ENCODE results near the gene TK2. TPM values are rescaled to one million over a fixed set of nuclear protein-coding genes. Genes with fewer than 3 reads are reported as not detected.

The TK2 gene
- total and polyA plus RNA-seq, 2 experiments from 2014 or later: 27.9 to 57.5 TPM

GRCh38 chr16:66473051-66473571, 76.8 kb downstream of the TK2 start:
- H3K27ac ChIP-seq: no peak overlapping the region
- H3K9me2 ChIP-seq (ENCODE audit: insufficient read depth): no peaks in the 10 kb centered on the region
- H3K9me3 ChIP-seq (ENCODE audit: low read depth): no peaks in the 10 kb centered on the region
- no peaks in the 10 kb centered on the region for H3K36me3 ChIP-seq (ENCODE audit: low read depth)
- 69 to 75% methylated on average over 15 of the region's 15 CpGs for WGBS, 2 experiments (ENCODE audit: low coverage in 1 of 2, low lambda C conversion rate in 2 of 2, missing lambda C conversion rate in 2 of 2)
- H3K27me3 ChIP-seq (replicated peaks; ENCODE audit: insufficient read depth): no peaks in the 10 kb centered on the region
- H3K79me2 ChIP-seq (ENCODE audit: insufficient read depth): no peaks in the 10 kb centered on the region
- TF ChIP-seq EZH2 (IDR thresholded peaks at IDR 0.05; ENCODE audit: insufficient read depth, poor library complexity, severe bottlenecking): no peak
- TF ChIP-seq EZH2phosphoT487 (IDR thresholded peaks at IDR 0.05; ENCODE audit: insufficient read depth, low read depth): no peak
- no peaks in the 10 kb centered on the region for H3K4me1 ChIP-seq (ENCODE audit: insufficient read depth)
- no peak overlapping the region for H3K4me3 ChIP-seq
- no peaks in the 10 kb centered on the region for H3F3A ChIP-seq (ENCODE audit: insufficient read depth)
- no peak overlapping the region for H2AFZ ChIP-seq
- no peak overlapping the region for H3K9ac ChIP-seq
- DNase-seq: no peak
- H3K4me2 ChIP-seq (ENCODE audit: unreplicated experiment): no peak overlapping the region
- H4K20me1 ChIP-seq (ENCODE audit: insufficient read depth): no peaks in the 10 kb centered on the region
- in situ Hi-C loops (cut with MboI): no loop called here

GRCh38 chr16:66471716-66472393, 78.1 kb downstream of the TK2 start:
- H2AFZ ChIP-seq: no peak overlapping the region
- no peaks in the 10 kb centered on the region for H3K4me1 ChIP-seq (ENCODE audit: insufficient read depth)
- no peak overlapping the region for H3K9ac ChIP-seq
- TF ChIP-seq EZH2 (IDR thresholded peaks at IDR 0.05; ENCODE audit: insufficient read depth, poor library complexity, severe bottlenecking): no peak
- no peak for TF ChIP-seq EZH2phosphoT487 (IDR thresholded peaks at IDR 0.05; ENCODE audit: insufficient read depth, low read depth)
- 72 to 75% methylated on average over 10 of the region's 10 CpGs for WGBS, 2 experiments (ENCODE audit: low coverage in 1 of 2, low lambda C conversion rate in 2 of 2, missing lambda C conversion rate in 2 of 2)
- DNase-seq: no peak
- no peak overlapping the region for H3K4me2 ChIP-seq (ENCODE audit: unreplicated experiment)
- H3K79me2 ChIP-seq (ENCODE audit: insufficient read depth): no peaks in the 10 kb centered on the region
- no peak overlapping the region for H3K27ac ChIP-seq
- in situ Hi-C loops (cut with MboI): no loop called here
- no peaks in the 10 kb centered on the region for H3K27me3 ChIP-seq (replicated peaks; ENCODE audit: insufficient read depth)
- no peaks in the 10 kb centered on the region for H3K36me3 ChIP-seq (ENCODE audit: low read depth)
- no peaks in the 10 kb centered on the region for H3K9me3 ChIP-seq (ENCODE audit: low read depth)
- no peaks in the 10 kb centered on the region for H3F3A ChIP-seq (ENCODE audit: insufficient read depth)
- no peaks in the 10 kb centered on the region for H3K9me2 ChIP-seq (ENCODE audit: insufficient read depth)
- no peaks in the 10 kb centered on the region for H4K20me1 ChIP-seq (ENCODE audit: insufficient read depth)
- no peak overlapping the region for H3K4me3 ChIP-seq

GRCh38 chr16:66471264-66471663, 78.7 kb downstream of the TK2 start:
- Histone ChIP-seq H3K36me3 (ENCODE audit: low read depth) (no peaks in the 10 kb centered on the region), H4K20me1 (ENCODE audit: insufficient read depth) (no peaks in the 10 kb centered on the region), H3F3A (ENCODE audit: insufficient read depth) (no peaks in the 10 kb centered on the region), H3K27ac (no peak overlapping the region), H3K4me3 (no peak overlapping the region), H3K79me2 (ENCODE audit: insufficient read depth) (no peaks in the 10 kb centered on the region), H3K9me3 (ENCODE audit: low read depth) (no peaks in the 10 kb centered on the region), H3K9me2 (ENCODE audit: insufficient read depth) (no peaks in the 10 kb centered on the region), H2AFZ (no peak overlapping the region), H3K27me3 (replicated peaks; ENCODE audit: insufficient read depth) (no peaks in the 10 kb centered on the region), H3K4me1 (ENCODE audit: insufficient read depth) (no peaks in the 10 kb centered on the region), H3K4me2 (ENCODE audit: unreplicated experiment) (no peak overlapping the region), H3K9ac (no peak overlapping the region)
- no peak for DNase-seq
- 79 to 84% methylated on average over 10 of the region's 10 CpGs for WGBS, 2 experiments (ENCODE audit: low coverage in 1 of 2, low lambda C conversion rate in 2 of 2, missing lambda C conversion rate in 2 of 2)
- in situ Hi-C loops (cut with MboI): no loop called here
- TF ChIP-seq EZH2phosphoT487 (IDR thresholded peaks at IDR 0.05; ENCODE audit: insufficient read depth, low read depth): no peak
- TF ChIP-seq EZH2 (IDR thresholded peaks at IDR 0.05; ENCODE audit: insufficient read depth, poor library complexity, severe bottlenecking): no peak

- no peak overlapping the region for H3K4me3 ChIP-seq
- H3K9me2 ChIP-seq (ENCODE audit: insufficient read depth): no peaks in the 10 kb centered on the region
- 74 to 77% methylated on average over 2 of the region's 2 CpGs for WGBS, 2 experiments (ENCODE audit: low coverage in 1 of 2, low lambda C conversion rate in 2 of 2, missing lambda C conversion rate in 2 of 2)
- H3K9ac ChIP-seq: no peak overlapping the region
- no peaks in the 10 kb centered on the region for H3F3A ChIP-seq (ENCODE audit: insufficient read depth)
- H3K4me1 ChIP-seq (ENCODE audit: insufficient read depth): no peaks in the 10 kb centered on the region
- H3K27me3 ChIP-seq (replicated peaks; ENCODE audit: insufficient read depth): no peaks in the 10 kb centered on the region
- no peak for DNase-seq
- H4K20me1 ChIP-seq (ENCODE audit: insufficient read depth): no peaks in the 10 kb centered on the region
- H3K36me3 ChIP-seq (ENCODE audit: low read depth): no peaks in the 10 kb centered on the region
- in situ Hi-C loops (cut with MboI): no loop called here
- H3K79me2 ChIP-seq (ENCODE audit: insufficient read depth): no peaks in the 10 kb centered on the region
- H3K27ac ChIP-seq: no peak overlapping the region
- no peak for TF ChIP-seq EZH2 (IDR thresholded peaks at IDR 0.05; ENCODE audit: insufficient read depth, poor library complexity, severe bottlenecking)
- H3K4me2 ChIP-seq (ENCODE audit: unreplicated experiment): no peak overlapping the region
- H3K9me3 ChIP-seq (ENCODE audit: low read depth): no peaks in the 10 kb centered on the region
- H2AFZ ChIP-seq: no peak overlapping the region
Observed at GRCh38 chr16:66470556-66470955, 79.4 kb downstream of the TK2 start.

Measured in GM23248 (cell line).